Osteocyte (in vitro differentiated cells): ENCODE results near the gene HOXD3. TPM values are rescaled to one million over a fixed set of nuclear protein-coding genes. Genes with fewer than 3 reads are reported as not detected.

Experiments
- DNase-seq: peaks from one replicate; pipeline ENCODE4 v3.0.0; 2021; ENCODE audit warnings: mixed read lengths; ENCODE audit not compliant: unreplicated experiment; ENCODE audit errors: extremely low spot score
- H3K27ac Mint-ChIP-seq: one replicate; pipeline ENCODE4 v1.8.0; 2021; ENCODE audit warnings: mild to moderate bottlenecking, mixed read lengths; ENCODE audit not compliant: unreplicated experiment
- H3K27me3 Mint-ChIP-seq: one replicate; pipeline ENCODE4 v1.8.0; 2021; ENCODE audit warnings: mixed read lengths; ENCODE audit not compliant: unreplicated experiment
- H3K36me3 Mint-ChIP-seq: one replicate; pipeline ENCODE4 v1.8.0; 2021; ENCODE audit warnings: mixed read lengths; ENCODE audit not compliant: unreplicated experiment
- H3K4me1 Mint-ChIP-seq: one replicate; pipeline ENCODE4 v1.8.0; 2021; ENCODE audit warnings: mixed read lengths; ENCODE audit not compliant: unreplicated experiment
- H3K4me3 Mint-ChIP-seq: one replicate; pipeline ENCODE4 v1.8.0; 2021; ENCODE audit warnings: mild to moderate bottlenecking, moderate library complexity, mixed read lengths; ENCODE audit not compliant: unreplicated experiment
- H3K9me3 Mint-ChIP-seq: one replicate; pipeline ENCODE4 v1.8.0; 2021; ENCODE audit warnings: mixed read lengths; ENCODE audit not compliant: unreplicated experiment
- CTCF ChIP-seq: fragments of 200-600 bp; sonication (generic); IDR thresholded peaks from 2 replicates; pipeline ENCODE4 v1.5.0; 2021; ENCODE audit warnings: antibody characterized with exemption, mild to moderate bottlenecking, moderate library complexity
- total RNA-seq: library from RNA; stranded (reverse); gene quantifications from 2 replicates; pipeline ENCODE4 v1.2.1, GENCODE V29; 2021

Gene HOXD3
- total RNA-seq, 1 donor from 2014 or later: not detected

GRCh38 chr2:176146101-176146500 lies 11.0 kb upstream of the HOXD3 start:
- Mint-ChIP-seq H3K9me3 (no peaks in the 10 kb centered on the region), H3K4me1 (peaks cover 2% of the 10 kb centered on the region), H3K27ac (no peak overlapping the region), H3K4me3 (no peak overlapping the region), H3K36me3 (no peaks in the 10 kb centered on the region), H3K27me3 (peaks cover 91% of the 10 kb centered on the region)
- TF ChIP-seq CTCF: no peak
- no peak for DNase-seq

GRCh38 chr2:176146645-176147044 lies 10.5 kb upstream of the HOXD3 start:
- Mint-ChIP-seq H3K27ac (no peak overlapping the region), H3K27me3 (peaks cover 91% of the 10 kb centered on the region), H3K4me1 (no peaks in the 10 kb centered on the region), H3K9me3 (no peaks in the 10 kb centered on the region), H3K4me3 (no peak overlapping the region), H3K36me3 (no peaks in the 10 kb centered on the region)
- DNase-seq: no peak
- TF ChIP-seq CTCF: no peak

- Mint-ChIP-seq H3K9me3 (no peaks in the 10 kb centered on the region), H3K27ac (no peak overlapping the region), H3K4me1 (no peaks in the 10 kb centered on the region), H3K27me3 (peaks cover 85% of the 10 kb centered on the region), H3K36me3 (no peaks in the 10 kb centered on the region), H3K4me3 (no peak overlapping the region)
- no peak for TF ChIP-seq CTCF
- DNase-seq: no peak
These were observed 9.8 kb upstream of the HOXD3 start for GRCh38 chr2:176147210-176147799.

GRCh38 chr2:176147800-176148496 lies 9.2 kb upstream of the HOXD3 start:
- Mint-ChIP-seq H3K27ac (no peak overlapping the region), H3K36me3 (no peaks in the 10 kb centered on the region), H3K9me3 (no peaks in the 10 kb centered on the region), H3K27me3 (peaks cover 87% of the 10 kb centered on the region), H3K4me1 (no peaks in the 10 kb centered on the region), H3K4me3 (no peak overlapping the region)
- no peak for TF ChIP-seq CTCF
- DNase-seq: no peak

GRCh38 chr2:176148751-176149421 lies 8.2 kb upstream of the HOXD3 start:
- H3K4me3 Mint-ChIP-seq: no peak overlapping the region
- H3K36me3 Mint-ChIP-seq: no peaks in the 10 kb centered on the region
- no peak for TF ChIP-seq CTCF
- H3K4me1 Mint-ChIP-seq: no peaks in the 10 kb centered on the region
- no peak for DNase-seq
- H3K9me3 Mint-ChIP-seq: no peaks in the 10 kb centered on the region
- no peak overlapping the region for H3K27ac Mint-ChIP-seq
- H3K27me3 Mint-ChIP-seq: peaks cover 88% of the 10 kb centered on the region
